ENCODE results near the gene DEPDC1B.
"Not testable (repeated sequence)": the region's sequence is repeated elsewhere in the genome, so short reads cannot be mapped to it uniquely, and the experiment has no call there.

DEPDC1B gene

GRCh38 chr5:60699288-60699608, 718 bp downstream of the DEPDC1B start:
- FAIRE-seq (no peak), DNase-seq (ENCODE audit: low spot score) (no peak)

GRCh38 chr5:60698336-60698735, 1.6 kb downstream of the DEPDC1B start:
- FAIRE-seq = no peak

GRCh38 chr5:60690326-60690725, 9.6 kb downstream of the DEPDC1B start:
- no peak for FAIRE-seq
- DNase-seq (ENCODE audit: low spot score) = no peak

More at GRCh38 chr5:60698336-60698735, 1.6 kb downstream of the DEPDC1B start:
- no peak for DNase-seq (ENCODE audit: low spot score)

GRCh38 chr5:60688980-60689379, 11.0 kb downstream of the DEPDC1B start:
- FAIRE-seq = no peak
- DNase-seq (ENCODE audit: low spot score) = no peak

- FAIRE-seq (no peak), DNase-seq (ENCODE audit: low spot score) (peak; percentile 21)
Measured at GRCh38 chr5:60687927-60688720, 11.8 kb downstream of the DEPDC1B start.

GRCh38 chr5:60686157-60686556, 13.8 kb downstream of the DEPDC1B start:
- DNase-seq (ENCODE audit: low spot score) (no peak), FAIRE-seq (no peak)

GRCh38 chr5:60685700-60686099, 14.3 kb downstream of the DEPDC1B start:
- no peak for FAIRE-seq
- DNase-seq (ENCODE audit: low spot score) = no peak

- FAIRE-seq (no peak), DNase-seq (ENCODE audit: low spot score) (no peak)
Measured at GRCh38 chr5:60685028-60685427, 14.9 kb downstream of the DEPDC1B start.

GRCh38 chr5:60682007-60682406, 18.0 kb downstream of the DEPDC1B start:
- not testable (repeated sequence) for DNase-seq (ENCODE audit: low spot score); FAIRE-seq

- DNase-seq (ENCODE audit: low spot score) (no peak), FAIRE-seq (no peak)
Measured at GRCh38 chr5:60679816-60680215, 20.1 kb downstream of the DEPDC1B start.

GRCh38 chr5:60677850-60678664, 21.9 kb downstream of the DEPDC1B start:
- no peak for FAIRE-seq
- DNase-seq (ENCODE audit: low spot score) = peak; percentile 25

- DNase-seq (ENCODE audit: low spot score) (no peak), FAIRE-seq (no peak)
Measured at GRCh38 chr5:60675286-60675685, 24.7 kb downstream of the DEPDC1B start.

GRCh38 chr5:60674251-60675069, 25.5 kb downstream of the DEPDC1B start:
- DNase-seq (ENCODE audit: low spot score) (no peak), FAIRE-seq (no peak)

- DNase-seq (ENCODE audit: low spot score) = no peak
- FAIRE-seq = no peak
Measured at GRCh38 chr5:60673334-60673733, 26.6 kb downstream of the DEPDC1B start.

- no peak for FAIRE-seq
- DNase-seq (ENCODE audit: low spot score) = no peak
Measured at GRCh38 chr5:60672693-60673264, 27.2 kb downstream of the DEPDC1B start.

- FAIRE-seq (no peak), DNase-seq (ENCODE audit: low spot score) (no peak)
Measured at GRCh38 chr5:60671899-60672692, 27.9 kb downstream of the DEPDC1B start.

- no peak for FAIRE-seq
- no peak for DNase-seq (ENCODE audit: low spot score)
Measured at GRCh38 chr5:60670749-60671148, 29.2 kb downstream of the DEPDC1B start.

- FAIRE-seq = no peak
- peak; percentile 18 for DNase-seq (ENCODE audit: low spot score)
Measured at GRCh38 chr5:60668686-60669304, 31.2 kb downstream of the DEPDC1B start.

- FAIRE-seq (no peak), DNase-seq (ENCODE audit: low spot score) (peak; percentile 11)
Measured at GRCh38 chr5:60651872-60652620, 47.9 kb downstream of the DEPDC1B start.
